Central memory CD4-positive, alpha-beta T cell (primary cell): Measurements from ENCODE around the gene CDK5RAP1.

Source experiments
- DNase-seq: peaks from one replicate; pipeline ENCODE4 v3.0.0; 2022

CDK5RAP1 gene

GRCh38 chr20:33328157-33329137 lies 72.9 kb downstream of the CDK5RAP1 start:
- no peak for DNase-seq

GRCh38 chr20:33325350-33325749 lies 76.0 kb downstream of the CDK5RAP1 start:
- DNase-seq, result no peak

- no peak for DNase-seq
Measured at GRCh38 chr20:33323236-33323635, 78.1 kb downstream of the CDK5RAP1 start.

GRCh38 chr20:33322456-33322855 lies 78.9 kb downstream of the CDK5RAP1 start:
- no peak for DNase-seq

- DNase-seq, result no peak
Measured at GRCh38 chr20:33320006-33320405, 81.3 kb downstream of the CDK5RAP1 start.

- DNase-seq, result no peak
Measured at GRCh38 chr20:33318096-33318429, 83.3 kb downstream of the CDK5RAP1 start.

GRCh38 chr20:33317424-33318095 lies 83.8 kb downstream of the CDK5RAP1 start:
- no peak for DNase-seq

GRCh38 chr20:33316958-33317357 lies 84.4 kb downstream of the CDK5RAP1 start:
- no peak for DNase-seq

- no peak for DNase-seq
Measured at GRCh38 chr20:33316343-33316742, 85.0 kb downstream of the CDK5RAP1 start.

- DNase-seq, result no peak
Measured at GRCh38 chr20:33313686-33314314, 87.5 kb downstream of the CDK5RAP1 start.

GRCh38 chr20:33312583-33312982 lies 88.7 kb downstream of the CDK5RAP1 start:
- DNase-seq, result no peak

GRCh38 chr20:33311996-33312395 lies 89.3 kb downstream of the CDK5RAP1 start:
- no peak for DNase-seq

GRCh38 chr20:33311011-33311410 lies 90.3 kb downstream of the CDK5RAP1 start:
- DNase-seq, result no peak

GRCh38 chr20:33310327-33310899 lies 90.9 kb downstream of the CDK5RAP1 start:
- no peak for DNase-seq

GRCh38 chr20:33309631-33310030 lies 91.7 kb downstream of the CDK5RAP1 start:
- no peak for DNase-seq
